Endodermal cell (in vitro differentiated cells): ENCODE measurements around the gene TEX54. TPM values are rescaled to one million over a fixed set of nuclear protein-coding genes. Genes with fewer than 3 reads are reported as not detected.

ENCODE experiments used
- DNase-seq: peaks from one replicate; pipeline ENCODE4 v3.0.0-alpha.2; 2017
- H3K27ac ChIP-seq: 2 replicates; pipeline ENCODE4 v1.5.1; 2013; ENCODE audit warnings: mild to moderate bottlenecking, low read depth, low read length, moderate library complexity
- H3K27me3 ChIP-seq: 2 replicates; pipeline ENCODE4 v1.6.1; 2013; ENCODE audit warnings: mild to moderate bottlenecking, low read length, moderate library complexity; ENCODE audit not compliant: insufficient read depth, control insufficient read depth, poor library complexity, severe bottlenecking
- H3K36me3 ChIP-seq: 2 replicates; pipeline ENCODE4 v1.7.0; 2013; ENCODE audit warnings: mild to moderate bottlenecking, low read length, moderate library complexity; ENCODE audit not compliant: control insufficient read depth, insufficient read depth
- H3K4me1 ChIP-seq: one replicate; pipeline ENCODE4 v1.7.0; 2013; ENCODE audit warnings: low read length; ENCODE audit not compliant: control insufficient read depth, insufficient read depth
- H3K4me3 ChIP-seq: 2 replicates; pipeline ENCODE4 v1.5.1; 2013; ENCODE audit warnings: mild to moderate bottlenecking, low read length, moderate library complexity
- H3K9ac ChIP-seq: 2 replicates; pipeline ENCODE4 v1.6.1; 2013; ENCODE audit warnings: mild to moderate bottlenecking, low read length, moderate library complexity; ENCODE audit not compliant: poor library complexity, severe bottlenecking; ENCODE audit errors: extremely low read depth
- H3K9me3 ChIP-seq: 2 replicates; pipeline ENCODE4 v1.6.1; 2013; ENCODE audit warnings: mild to moderate bottlenecking, low read length, moderate library complexity; ENCODE audit not compliant: control insufficient read depth
- H3K27ac Mint-ChIP-seq: 2 replicates; pipeline ENCODE4 v1.8.0; 2020; ENCODE audit warnings: mixed read lengths
- H3K27me3 Mint-ChIP-seq: 2 replicates; pipeline ENCODE4 v1.8.0; 2021; ENCODE audit warnings: mild to moderate bottlenecking, mixed read lengths; ENCODE audit not compliant: insufficient read depth
- H3K36me3 Mint-ChIP-seq: 2 replicates; pipeline ENCODE4 v1.8.0; 2020; ENCODE audit warnings: low read depth, mixed read lengths
- H3K4me1 Mint-ChIP-seq: 2 replicates; pipeline ENCODE4 v1.8.0; 2020; ENCODE audit warnings: mixed read lengths
- H3K4me3 Mint-ChIP-seq: 2 replicates; pipeline ENCODE4 v1.8.0; 2020; ENCODE audit warnings: mild to moderate bottlenecking, moderate library complexity, mixed read lengths
- H3K9me3 Mint-ChIP-seq: 2 replicates; pipeline ENCODE4 v1.8.0; 2020; ENCODE audit warnings: mild to moderate bottlenecking, mixed read lengths
- WGBS, 2 experiments: methylation state at CpG; one replicate each; pipeline versions ENCODE4 v1.1.5 to v1.1.7; 2013; ENCODE audit warnings: missing lambda C conversion rate in 2 of 2, mixed read lengths in 1 of 2; ENCODE audit not compliant: insufficient coverage in 1 of 2, insufficient read length in 1 of 2; 5-methylcytosine and 5-hydroxymethylcytosine counted together
- total RNA-seq, 2 donors: library from RNA; stranded (reverse); fragmentation: NEBNext Ultra II Directional in 1 of 2; extraction: Animal tissue kit (Norgen Biotek cat#: 25700) in 1 of 2; gene quantifications; 2 replicates in 1 of 2; 3 replicates in 1 of 2; pipeline ENCODE4 v1.2.1, GENCODE V29; 2021
- TF ChIP-seq, protein P1 (sequence below): fragments of 200-600 bp; sonication (generic); conservative IDR thresholded peaks from 2 replicates; pipeline ENCODE4 v1.5.0; 2021; ENCODE audit warnings: antibody characterized with exemption, mild to moderate bottlenecking

TEX54 gene
- total RNA-seq, 2 donors from 2014 or later: not detected

DNA sequence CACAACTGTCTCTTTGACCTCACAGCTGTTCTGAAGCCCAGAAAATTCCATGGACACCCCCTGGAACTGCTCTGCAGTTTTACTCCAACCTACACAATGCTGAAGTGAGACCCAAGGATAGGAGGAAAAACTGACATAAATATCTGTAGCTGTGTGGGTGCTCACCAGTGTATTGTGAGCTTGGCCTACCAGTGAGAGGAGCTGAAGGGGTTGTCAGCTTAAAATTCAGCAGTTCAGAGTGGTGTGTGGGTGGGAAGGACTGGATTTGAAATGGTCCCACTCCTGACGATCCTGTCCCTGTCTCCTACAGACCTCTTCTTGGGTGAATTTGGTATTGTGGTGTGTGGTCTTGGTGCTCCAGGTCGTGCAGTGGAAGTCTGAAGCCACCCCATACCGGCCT, 43.1 kb downstream of the TEX54 start:
- Histone ChIP-seq H3K27ac (no peak overlapping the region), H3K9ac (no peak overlapping the region), H3K9me3 (no peaks in the 10 kb centered on the region), H3K4me3 (no peak overlapping the region), H3K4me1 (no peaks in the 10 kb centered on the region), H3K27me3 (no peaks in the 10 kb centered on the region), H3K36me3 (peaks cover 47% of the 10 kb centered on the region)
- TF ChIP-seq, protein P1, sequence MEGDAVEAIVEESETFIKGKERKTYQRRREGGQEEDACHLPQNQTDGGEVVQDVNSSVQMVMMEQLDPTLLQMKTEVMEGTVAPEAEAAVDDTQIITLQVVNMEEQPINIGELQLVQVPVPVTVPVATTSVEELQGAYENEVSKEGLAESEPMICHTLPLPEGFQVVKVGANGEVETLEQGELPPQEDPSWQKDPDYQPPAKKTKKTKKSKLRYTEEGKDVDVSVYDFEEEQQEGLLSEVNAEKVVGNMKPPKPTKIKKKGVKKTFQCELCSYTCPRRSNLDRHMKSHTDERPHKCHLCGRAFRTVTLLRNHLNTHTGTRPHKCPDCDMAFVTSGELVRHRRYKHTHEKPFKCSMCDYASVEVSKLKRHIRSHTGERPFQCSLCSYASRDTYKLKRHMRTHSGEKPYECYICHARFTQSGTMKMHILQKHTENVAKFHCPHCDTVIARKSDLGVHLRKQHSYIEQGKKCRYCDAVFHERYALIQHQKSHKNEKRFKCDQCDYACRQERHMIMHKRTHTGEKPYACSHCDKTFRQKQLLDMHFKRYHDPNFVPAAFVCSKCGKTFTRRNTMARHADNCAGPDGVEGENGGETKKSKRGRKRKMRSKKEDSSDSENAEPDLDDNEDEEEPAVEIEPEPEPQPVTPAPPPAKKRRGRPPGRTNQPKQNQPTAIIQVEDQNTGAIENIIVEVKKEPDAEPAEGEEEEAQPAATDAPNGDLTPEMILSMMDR: no peak
- 90 to 91% methylated on average over 2 to 3 of the region's 3 CpGs for WGBS, 2 experiments
- DNase-seq: no peak
- Mint-ChIP-seq H3K27ac (peak overlapping the region; percentile 82), H3K4me1 (peaks cover 15% of the 10 kb centered on the region), H3K36me3 (peaks cover 37% of the 10 kb centered on the region), H3K9me3 (no peaks in the 10 kb centered on the region), H3K27me3 (no peaks in the 10 kb centered on the region), H3K4me3 (peak overlapping the region; percentile 92)

DNA sequence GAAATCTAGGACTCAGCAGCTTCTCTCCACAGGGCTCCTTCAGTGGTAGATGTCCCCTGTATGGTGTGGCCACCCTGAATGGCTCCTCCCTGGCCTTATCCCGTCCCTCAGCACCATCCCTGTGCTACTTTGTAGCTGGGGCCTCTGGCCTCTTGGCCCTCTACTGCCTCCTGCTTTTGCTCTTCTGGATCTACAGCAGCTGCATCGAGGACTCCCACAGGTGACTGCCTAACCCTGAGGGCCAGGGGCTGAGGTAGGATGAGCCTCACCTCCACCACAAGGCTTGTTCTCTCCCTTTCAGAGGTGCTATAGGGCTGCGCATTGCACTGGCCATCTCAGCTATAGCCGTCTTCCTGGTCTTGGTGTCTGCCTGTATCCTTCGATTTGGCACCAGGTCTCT, 43.6 kb downstream of the TEX54 start:
- TF ChIP-seq, protein P1: peak; percentile 45
- H3K9ac ChIP-seq: no peak overlapping the region
- Mint-ChIP-seq H3K4me1 (peaks cover 15% of the 10 kb centered on the region), H3K4me3 (peak overlapping the region; percentile 89), H3K27ac (peak overlapping the region; percentile 82), H3K9me3 (no peaks in the 10 kb centered on the region), H3K27me3 (no peaks in the 10 kb centered on the region), H3K36me3 (peaks cover 31% of the 10 kb centered on the region)
- H3K9me3 ChIP-seq: no peaks in the 10 kb centered on the region
- 91 to 93% methylated on average over 3 to 5 of the region's 5 CpGs for WGBS, 2 experiments
- no peak overlapping the region for H3K4me3 ChIP-seq
- H3K4me1 ChIP-seq: no peaks in the 10 kb centered on the region
- DNase-seq: peak; percentile 65
- peaks cover 43% of the 10 kb centered on the region for H3K36me3 ChIP-seq
- no peaks in the 10 kb centered on the region for H3K27me3 ChIP-seq
- no peak overlapping the region for H3K27ac ChIP-seq

DNA sequence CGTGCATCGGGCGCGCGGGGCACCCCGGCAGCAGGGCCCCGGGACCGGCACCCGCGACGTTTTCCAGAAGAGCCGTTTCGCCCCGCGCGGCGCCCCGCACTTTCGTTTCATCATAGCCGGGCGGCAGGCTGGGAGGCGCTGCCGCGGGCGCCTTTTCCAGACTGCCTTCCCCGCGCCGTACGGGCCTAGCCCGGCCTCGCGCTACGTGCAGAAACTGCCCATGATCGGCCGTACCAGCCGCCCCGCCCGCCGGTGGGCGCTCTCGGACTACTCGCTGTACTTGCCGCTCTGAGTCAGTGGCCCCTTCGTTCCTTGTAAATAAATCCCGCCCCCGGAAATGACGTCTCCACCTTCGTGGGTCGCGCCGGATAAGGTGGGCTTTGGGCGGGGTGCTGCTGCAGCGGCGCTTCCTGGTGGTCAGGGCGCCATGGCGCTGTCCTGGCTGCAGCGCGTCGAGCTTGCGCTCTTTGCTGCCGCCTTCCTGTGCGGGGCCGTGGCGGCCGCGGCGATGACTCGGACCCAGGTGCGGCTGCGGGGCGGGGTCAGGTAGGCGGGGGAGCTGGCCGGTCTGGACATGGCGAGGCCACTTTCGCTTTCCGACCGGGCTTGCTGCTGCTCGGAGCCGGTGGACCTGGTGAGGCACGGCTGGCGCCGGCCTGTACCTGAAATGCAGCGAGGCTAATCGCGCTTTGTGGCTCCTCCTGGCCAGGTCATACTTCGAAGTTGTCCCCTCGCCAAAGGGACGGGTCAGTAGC, 45.5 kb downstream of the TEX54 start, which contains the start of gene TMEM179B:
Gene TMEM179B (plus strand): TSS at position 398 of the 755 bp plus-strand sequence. CDS start 30 bp downstream, at position 428.
- H3K9ac ChIP-seq: peak within 1 kb of the TSS; percentile 78
- peaks cover 39% of the 10 kb centered on the region for H3K36me3 ChIP-seq
- H3K27me3 ChIP-seq: no peaks in the 10 kb centered on the region
- peak within 1 kb of the TSS; percentile 80 for H3K27ac ChIP-seq
- H3K9me3 Mint-ChIP-seq: no peaks in the 10 kb centered on the region
- no peaks in the 10 kb centered on the region for H3K9me3 ChIP-seq
- peaks cover 39% of the 10 kb centered on the region for H3K36me3 Mint-ChIP-seq
- peak within 1 kb of the TSS; percentile 97 for H3K4me3 ChIP-seq
- H3K27ac Mint-ChIP-seq: peak within 1 kb of the TSS; percentile 97
- H3K27me3 Mint-ChIP-seq: no peaks in the 10 kb centered on the region
- peak within 1 kb of the TSS; percentile 89 for H3K4me3 Mint-ChIP-seq
- WGBS, 2 experiments: 0 to 1% methylated on average over 37 to 88 of the region's 88 CpGs
- TF ChIP-seq, protein P1: no peak
- no peaks in the 10 kb centered on the region for H3K4me1 ChIP-seq
- peaks cover 12% of the 10 kb centered on the region for H3K4me1 Mint-ChIP-seq
- DNase-seq: peak; percentile 99
